Esophagus mucosa (tissue), 1 donor: ENCODE measurements around the gene IP6K1. TPM values are rescaled to one million over a fixed set of nuclear protein-coding genes. Genes with fewer than 3 reads are reported as not detected.
A peak's percentile ranks its signal among the peaks of the same experiment; 100 is the strongest.
"Not testable (repeated sequence)": the region's sequence is repeated elsewhere in the genome, so short reads cannot be mapped to it uniquely, and the experiment has no call there.

Experiments used
- ATAC-seq: fragments of 200-7000 bp; cut with Tn5 transposase; one replicate; pipeline ENCODE4 v1.9.1; 2020
- total RNA-seq: library from RNA; stranded (reverse); gene quantifications from one replicate; pipeline ENCODE4 v1.2.4, GENCODE V29; 2023
- donor health status: DM: yes; HTN: yes; CAD: no.

IP6K1 gene
- 19.9 TPM for total RNA-seq

DNA sequence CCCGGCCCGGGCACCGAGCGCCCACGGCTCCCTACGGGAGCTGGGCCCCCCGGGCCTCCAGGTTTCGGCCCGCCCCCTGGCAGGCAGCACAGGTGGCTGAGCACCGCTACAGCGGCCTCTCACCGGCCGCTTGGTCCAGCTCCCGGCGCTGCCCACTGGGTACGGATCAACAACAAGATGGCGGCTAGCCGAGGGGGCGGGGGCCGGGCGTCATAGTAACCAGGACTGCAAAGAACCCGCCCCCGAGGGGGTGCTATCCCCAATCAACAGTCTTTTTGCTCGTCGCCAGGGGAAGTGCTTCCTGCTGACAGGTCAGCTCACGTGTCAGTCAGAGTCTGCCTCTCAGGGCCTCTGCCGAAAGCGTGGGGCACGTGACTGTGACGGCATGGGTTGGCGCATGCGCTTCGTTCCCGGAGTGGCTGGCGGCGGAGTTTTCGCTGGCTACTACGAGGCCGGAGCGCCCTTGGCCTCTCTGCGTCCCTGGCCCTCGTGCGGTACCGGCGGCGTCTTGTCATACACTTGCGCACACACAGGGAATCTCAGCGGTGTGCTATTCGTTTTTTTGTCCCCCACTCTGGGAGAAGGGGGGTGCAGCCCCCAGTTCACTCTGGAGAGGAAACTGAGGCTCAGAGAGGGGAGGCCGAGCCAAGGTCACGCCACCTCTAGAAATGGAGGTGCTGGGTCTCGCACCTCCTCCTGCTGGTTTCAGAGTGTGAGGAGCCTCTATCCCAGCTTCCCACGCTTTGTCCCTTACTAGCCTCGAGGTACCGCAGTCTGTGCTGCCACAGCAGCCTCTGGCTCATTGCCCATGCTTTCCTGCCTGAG, at the start of gene IP6K1:
Gene IP6K1 (minus strand): TSS at position 186 of the 825 bp plus-strand sequence. CDS start 38,502 bp downstream, outside the sequence.
- peak; percentile 99 for ATAC-seq

DNA sequence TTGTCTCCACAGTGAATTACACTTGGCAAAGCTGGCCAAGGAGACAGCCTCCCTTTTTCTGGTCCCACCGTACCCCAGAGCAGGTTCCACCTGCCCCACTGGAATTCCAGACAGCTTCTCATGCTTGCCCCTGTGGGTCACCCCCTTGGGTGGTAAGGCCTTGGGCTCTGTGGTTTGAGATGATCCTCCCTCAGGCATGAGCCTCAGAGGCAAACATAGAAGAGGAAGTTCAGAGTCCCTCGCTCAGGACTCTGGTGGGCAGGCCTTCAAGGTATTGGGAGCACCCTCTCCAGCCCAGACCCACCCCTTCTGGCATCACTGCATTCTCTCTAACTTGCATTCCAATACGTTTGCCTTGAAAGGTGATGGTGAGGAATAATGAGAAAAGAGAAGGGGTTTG, 45.0 kb upstream of the IP6K1 start:
- ATAC-seq: no peak

DNA sequence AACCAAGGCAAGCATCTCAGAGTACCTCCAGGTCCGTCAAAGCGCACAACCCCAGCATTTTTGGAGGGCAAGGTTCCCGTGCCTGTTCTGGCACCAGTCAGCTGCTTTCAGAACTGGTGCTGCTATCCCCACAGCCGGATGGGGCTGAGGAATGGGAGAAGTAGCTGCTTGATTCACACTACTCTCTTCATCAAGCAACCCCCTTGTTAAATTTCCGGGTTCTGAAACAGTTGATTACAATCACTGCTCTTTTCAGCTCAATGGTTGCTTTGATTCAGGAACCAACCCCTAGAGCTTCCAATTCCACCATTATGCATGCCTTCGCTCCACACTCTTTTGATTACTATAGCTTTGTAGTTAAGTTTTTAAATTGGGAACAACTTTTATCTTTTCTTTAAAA, 39.7 kb upstream of the IP6K1 start:
- no peak for ATAC-seq

DNA sequence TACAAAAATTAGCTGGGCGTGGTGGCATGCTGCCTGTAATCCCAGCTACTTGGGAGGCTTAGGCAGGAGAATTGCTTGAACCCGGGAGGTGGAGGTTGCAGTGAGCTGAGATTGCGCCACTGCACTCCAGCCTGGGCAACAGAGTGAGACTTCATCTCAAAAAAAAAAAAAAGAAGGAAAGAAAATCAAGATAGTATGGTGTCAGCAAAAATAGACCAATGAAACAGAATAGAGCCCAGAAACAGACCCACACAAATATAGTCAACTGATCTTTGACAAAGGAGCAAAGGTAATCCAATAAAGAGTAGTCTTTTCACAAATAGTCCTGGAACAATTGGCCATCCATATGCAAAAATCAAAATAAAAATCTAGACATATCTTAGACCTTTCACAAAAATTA, 36.8 kb upstream of the IP6K1 start:
- ATAC-seq: not testable (repeated sequence)

DNA sequence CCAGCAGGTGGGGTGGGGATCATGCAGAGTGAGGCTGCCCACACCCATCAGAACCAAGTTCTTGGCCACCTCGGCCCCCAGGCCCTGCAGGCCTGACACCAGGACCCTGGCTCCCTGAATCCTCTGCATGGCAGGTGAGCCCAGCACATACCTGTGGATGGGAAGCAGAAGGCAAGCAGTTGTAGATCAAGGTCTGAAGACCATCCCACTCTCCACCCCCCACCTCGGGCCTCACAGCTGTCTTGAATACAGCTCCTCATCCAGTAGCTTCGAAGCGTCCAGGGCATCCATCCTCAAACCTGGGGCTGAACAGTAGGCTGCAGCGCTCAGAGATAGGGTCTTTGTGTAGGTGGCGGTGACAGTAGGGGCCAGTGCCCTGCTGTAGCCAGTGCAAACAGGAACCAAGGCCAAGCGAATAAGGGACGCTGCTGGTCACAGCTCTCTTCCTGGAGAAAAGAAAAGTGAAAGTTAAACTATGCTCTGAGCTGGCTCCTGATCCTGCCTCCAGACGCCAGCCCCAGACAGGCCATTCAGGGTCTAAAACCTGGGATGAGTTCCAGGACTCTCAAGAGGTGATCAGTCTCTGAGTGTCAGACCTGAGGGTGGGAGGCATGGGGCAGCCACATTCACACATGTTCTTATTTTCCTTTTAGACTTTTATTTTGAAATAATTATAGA, 27.3 kb upstream of the IP6K1 start, which contains the start of gene UBA7:
Gene UBA7 (minus strand): TSS at position 457 of the 678 bp plus-strand sequence. CDS start 166 bp downstream, at position 291.
- ATAC-seq: peak; percentile 64

DNA sequence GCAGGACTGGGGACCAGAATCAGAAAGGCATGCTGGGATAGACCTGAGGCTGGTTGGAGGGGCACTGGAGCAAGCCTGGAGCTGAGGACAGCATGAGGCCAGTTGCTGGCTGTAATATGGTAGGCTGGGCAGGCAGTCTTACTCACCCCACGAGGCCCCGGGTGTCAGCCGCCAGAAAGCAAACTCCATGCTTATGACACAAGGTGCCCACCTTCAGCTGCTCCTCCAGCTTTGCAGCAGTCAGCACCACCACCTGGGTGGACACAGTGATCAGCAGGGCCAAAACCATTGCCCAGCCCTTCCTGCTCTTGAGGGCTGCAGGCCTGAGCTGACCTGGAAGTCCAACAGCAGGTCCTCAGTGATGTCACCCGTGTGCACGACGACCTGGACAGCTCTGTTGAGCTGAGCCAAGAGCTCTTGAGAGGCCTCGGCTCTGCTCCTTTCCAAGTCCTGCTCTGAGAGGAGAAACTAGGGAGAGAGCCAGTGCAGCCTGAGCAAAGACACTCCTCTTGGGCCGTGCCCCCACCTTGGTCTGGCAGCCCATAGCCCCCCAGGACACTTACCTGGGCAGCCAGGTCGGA, 26.7 kb upstream of the IP6K1 start:
- ATAC-seq: peak; percentile 12

DNA sequence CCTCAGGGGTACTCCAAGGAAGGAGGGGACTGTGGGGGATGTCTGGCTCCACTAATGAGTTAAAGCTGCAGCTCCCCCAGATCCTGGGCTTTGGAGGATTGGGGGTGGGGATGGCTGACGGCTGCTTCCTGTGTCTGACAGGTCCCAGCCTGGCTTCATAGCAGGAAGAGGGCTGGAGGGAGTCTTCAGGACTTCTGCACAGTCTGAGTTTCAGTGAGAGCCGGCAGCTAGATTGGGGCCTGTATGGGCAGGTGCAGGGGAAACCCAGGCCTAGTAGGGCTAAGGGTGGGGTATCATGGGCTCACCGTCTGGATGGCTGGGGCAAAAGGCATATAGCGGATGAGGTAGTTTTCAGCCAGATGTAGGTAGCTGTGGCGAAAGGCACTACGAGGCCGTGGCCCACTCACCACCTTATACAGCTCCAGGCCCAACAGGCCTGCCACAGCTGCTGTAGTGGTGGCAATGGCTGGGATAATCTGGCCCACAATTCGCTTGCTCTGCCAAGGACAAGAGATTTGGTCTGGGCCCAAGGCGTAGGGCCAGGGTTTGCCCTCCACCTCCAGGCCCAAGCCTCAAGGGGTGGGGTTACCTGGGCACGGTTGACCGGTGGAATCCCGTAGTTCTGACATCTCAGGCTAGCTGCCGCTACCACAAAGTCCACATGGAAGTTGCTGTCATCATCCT, 21.2 kb upstream of the IP6K1 start:
- no peak for ATAC-seq

DNA sequence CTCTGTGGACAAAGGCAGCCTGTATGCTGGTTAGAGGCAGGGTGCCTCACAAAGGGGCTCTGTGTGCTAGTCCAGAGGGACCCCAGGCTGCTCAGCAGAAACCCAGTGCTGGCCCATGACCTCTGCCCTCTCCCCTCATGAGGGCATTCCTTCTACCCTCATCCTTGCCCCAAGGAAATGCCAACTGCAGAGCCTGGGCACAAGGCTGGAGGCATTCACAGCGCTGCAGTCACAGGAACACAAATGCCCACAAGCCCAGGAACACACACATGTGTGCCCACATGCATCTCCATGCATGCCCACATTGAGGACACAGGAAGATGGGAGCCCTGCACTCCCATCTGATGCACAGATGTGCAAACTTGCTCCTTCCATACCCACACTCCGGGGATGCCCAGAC, 20.5 kb upstream of the IP6K1 start:
- no peak for ATAC-seq

DNA sequence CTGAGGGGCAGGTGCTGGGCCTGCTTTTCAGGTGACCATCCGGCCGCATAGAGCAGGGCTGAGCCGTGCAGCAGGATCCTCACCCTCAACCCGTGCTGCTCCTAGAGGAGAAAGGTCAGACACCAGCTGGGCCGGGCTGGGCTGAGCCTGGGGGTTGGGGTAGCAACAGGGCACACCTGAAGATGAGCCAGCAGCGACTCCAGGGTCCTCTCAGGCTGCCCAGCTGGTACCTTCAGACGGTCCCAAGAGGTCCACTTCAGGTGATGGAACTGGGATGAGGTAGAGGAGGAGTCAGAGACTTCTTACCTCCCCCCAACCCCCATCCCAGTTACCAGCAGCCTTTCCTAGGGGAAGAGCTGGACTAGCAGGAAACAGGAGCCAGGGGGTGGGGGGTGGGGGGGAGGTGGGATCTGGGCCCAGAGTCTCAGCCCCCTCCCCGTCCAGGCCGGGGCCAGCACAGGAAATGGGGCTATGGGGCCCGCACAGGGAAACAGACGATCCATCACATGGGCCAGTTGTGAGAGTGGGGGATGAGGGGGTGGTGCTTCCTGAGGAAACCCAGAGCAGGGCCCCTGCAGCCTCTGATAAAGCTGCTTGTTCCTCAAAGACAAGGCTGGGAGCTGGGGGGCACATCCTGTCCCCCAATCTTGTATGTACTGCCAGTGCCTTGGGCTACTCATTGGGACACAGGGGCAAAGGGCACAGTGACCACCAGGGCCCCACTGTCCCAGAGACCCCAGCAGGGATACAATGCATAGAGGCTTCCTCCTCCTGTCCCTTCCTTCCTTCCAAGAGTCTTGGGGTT, 19.8 kb upstream of the IP6K1 start:
- no peak for ATAC-seq

DNA sequence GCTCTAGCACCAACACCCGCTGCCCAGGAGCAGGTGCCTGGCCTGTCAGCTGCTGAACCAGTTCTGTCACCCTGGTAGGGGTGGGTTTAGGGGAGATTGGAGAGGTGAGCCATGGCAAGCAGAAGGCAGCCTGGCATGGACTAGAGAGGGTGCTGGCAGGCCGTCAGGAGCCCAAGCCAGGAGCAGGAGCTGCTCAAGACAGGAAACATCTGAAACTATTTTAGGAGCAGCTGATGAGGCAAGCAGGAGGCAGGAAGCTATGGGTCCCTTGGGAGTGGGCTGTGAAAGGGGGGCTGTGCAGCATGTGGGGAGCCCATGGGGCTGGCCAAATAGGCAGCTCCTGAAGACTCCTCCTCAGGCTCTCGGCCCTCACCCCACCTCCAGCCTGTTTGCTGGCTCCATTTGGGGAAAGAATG, 19.0 kb upstream of the IP6K1 start:
- peak; percentile 11 for ATAC-seq

DNA sequence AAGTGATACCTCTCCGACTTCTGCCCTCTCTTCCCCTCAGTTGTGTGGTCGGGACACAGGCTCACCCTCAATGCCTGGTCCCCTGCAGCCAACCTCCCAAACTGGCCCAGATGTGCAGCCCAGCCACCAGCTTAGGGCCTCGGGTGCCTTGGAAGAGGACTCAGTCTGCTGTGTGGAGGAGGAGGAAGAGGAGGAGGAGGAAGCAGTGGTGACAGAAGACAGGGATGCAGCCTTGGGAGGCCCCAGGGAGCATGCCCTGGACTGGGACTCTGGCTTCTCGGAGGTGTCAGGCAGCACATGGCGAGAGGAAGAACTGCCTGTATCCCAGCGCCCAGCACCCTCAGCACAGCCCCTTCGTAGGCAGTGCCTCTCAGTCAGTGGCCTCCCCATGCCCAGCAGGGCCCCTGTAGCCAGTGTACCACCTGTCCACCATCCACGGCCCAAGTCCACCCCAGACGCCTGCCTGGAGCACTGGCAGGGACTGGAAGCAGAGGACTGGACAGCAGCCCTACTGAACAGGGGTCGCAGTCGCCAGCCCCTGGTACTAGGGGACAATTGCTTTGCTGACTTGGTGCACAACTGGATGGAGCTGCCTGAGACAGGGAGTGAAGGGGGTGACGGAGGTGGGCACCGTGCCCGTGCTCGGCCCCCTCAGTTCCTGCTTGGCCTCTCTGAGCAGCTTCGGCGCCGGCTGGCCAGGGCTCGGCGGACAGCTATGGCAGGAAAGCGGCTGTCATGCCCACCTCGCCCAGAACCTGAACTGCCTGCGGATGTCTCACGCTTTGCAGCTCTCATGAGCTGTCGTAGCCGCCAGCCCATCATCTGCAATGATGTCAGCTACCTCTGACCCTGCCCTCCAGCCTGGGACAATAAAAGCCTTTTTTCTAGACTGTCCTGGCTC, 18.0 kb upstream of the IP6K1 start:
- no peak for ATAC-seq

DNA sequence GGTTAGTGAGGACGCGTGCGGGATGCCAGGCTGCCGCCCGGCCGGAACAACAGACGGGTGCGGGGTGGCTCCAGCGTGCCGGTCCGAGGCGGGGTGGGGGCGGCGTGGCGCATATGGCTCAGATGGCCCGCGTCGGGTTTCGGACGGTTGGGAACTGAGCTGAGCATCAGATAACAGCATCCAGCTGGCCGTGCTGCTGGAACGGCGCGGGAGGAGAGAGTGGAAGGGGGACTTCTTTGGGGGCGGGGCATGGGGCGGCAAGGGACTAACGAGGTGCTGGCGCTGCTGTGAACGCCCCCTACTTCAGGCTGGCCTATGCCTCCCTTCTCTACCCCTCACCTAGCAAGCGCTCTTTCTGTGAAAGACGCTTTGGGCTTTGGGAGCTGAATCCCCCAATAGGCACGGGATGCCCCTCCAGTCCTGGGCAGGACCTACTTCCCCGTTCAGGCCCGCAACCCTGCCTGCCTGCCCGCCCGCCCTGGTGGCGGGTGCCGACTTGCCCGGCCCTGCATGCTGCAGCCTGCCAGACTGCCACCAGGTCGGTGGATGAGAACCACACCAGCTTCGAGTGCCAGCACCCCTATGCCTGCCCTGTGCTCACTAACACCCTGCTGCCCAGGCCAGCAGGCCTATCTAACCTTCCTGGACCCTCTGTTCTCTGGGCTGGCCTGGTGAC, 17.3 kb upstream of the IP6K1 start:
- peak; percentile 68 for ATAC-seq

DNA sequence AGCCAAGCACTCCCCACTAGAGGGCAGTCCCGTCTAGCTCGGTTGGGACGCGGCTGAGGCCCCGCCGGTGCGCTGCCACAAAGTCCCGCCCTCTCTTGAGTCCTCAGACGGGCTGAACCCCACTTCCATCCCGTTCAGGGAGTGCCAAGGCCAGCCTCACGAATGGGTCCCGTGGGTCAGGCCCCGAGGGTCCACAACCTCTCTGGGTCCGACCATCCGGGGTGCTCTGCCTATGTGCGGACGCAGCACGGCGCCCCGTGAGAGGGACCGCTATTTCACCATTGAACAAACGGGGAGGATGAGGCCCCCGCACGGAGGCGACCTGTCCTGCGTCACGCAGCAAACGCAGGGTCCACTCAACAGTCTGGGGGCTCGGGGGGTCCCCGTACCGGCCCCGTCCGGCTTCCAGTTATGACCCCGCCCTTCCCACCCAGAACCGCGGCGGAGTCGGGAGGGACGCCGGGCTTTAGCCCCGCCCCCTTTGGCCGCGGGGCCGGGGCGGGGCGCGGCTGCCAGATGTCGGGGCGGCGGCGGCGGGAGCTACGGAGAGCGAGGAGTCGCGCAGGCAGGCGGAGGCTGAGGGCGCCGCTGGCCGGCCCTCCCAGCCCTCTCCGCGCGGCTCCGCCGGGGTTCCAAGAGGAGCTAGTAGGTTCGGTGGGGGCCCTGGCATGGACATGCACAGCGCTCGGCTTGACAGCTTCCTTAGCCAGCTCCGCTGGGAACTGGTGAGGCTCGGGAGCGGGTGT, 16.6 kb upstream of the IP6K1 start, which contains the start of gene INKA1:
Gene INKA1 (plus strand): TSS at position 543 of the 746 bp plus-strand sequence. CDS start 132 bp downstream, at position 675.
- ATAC-seq: peak; percentile 81

DNA sequence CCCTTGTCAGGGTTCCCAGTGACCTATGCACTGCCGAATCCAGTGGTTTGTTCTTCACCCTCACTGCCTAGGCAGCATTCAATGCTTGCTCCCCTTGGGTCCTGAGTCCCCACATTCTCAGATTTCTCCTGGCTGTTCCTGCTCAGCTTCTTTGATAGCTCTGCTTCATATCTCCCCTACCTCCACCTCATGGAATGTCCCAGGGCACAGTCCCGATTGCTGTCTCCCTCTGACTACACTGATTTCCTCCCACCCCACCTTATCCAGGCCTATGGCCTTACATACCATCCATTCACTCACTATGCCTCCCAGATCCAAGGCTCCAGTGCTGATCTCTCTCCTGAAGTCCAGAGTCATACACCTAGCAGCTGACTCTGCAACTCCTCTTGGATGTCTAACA, 14.8 kb upstream of the IP6K1 start:
- ATAC-seq: no peak

DNA sequence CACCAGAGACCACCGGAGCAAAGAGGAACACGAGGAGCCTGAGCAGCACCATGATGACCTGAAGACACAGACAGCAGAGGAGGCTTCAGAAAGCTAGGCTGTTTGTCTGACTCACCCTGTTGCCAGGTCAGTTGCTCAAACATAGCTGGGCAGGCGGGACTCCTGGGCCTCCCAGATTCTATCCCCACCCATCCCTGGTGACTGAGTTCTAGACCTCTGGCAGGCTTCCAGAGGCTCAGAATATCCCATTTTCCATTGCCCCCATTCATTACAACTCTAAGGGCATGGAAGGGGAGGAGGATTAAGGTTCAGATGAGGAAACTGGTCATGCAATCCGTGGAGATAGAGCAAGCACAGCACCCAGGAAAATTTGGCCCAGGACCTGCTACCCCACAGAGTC, 13.4 kb upstream of the IP6K1 start, which contains the start of gene CDHR4:
Gene CDHR4 (minus strand): TSS at position 113 of the 400 bp plus-strand sequence. CDS start 61 bp downstream, at position 52.
- ATAC-seq: peak; percentile 10

DNA sequence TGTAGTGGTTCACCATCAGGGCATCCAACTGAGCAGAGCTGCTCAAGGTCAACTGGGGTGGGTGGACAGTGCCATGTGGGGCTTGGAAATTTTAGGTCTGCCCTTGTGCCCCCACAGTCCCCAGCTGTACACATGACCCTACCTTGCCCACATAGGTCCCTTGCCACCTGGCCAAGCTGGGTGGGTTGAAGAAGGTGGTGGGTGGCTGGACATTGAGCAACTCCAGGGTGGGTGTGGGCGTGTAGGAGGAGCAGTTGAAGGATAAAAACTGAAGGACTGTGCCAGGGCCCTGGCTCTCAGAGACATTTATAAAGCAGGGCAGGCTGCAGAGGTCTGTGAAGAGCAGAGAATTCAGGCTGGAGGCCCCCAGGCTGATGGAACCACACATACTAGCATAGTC, 12.8 kb upstream of the IP6K1 start:
- no peak for ATAC-seq

DNA sequence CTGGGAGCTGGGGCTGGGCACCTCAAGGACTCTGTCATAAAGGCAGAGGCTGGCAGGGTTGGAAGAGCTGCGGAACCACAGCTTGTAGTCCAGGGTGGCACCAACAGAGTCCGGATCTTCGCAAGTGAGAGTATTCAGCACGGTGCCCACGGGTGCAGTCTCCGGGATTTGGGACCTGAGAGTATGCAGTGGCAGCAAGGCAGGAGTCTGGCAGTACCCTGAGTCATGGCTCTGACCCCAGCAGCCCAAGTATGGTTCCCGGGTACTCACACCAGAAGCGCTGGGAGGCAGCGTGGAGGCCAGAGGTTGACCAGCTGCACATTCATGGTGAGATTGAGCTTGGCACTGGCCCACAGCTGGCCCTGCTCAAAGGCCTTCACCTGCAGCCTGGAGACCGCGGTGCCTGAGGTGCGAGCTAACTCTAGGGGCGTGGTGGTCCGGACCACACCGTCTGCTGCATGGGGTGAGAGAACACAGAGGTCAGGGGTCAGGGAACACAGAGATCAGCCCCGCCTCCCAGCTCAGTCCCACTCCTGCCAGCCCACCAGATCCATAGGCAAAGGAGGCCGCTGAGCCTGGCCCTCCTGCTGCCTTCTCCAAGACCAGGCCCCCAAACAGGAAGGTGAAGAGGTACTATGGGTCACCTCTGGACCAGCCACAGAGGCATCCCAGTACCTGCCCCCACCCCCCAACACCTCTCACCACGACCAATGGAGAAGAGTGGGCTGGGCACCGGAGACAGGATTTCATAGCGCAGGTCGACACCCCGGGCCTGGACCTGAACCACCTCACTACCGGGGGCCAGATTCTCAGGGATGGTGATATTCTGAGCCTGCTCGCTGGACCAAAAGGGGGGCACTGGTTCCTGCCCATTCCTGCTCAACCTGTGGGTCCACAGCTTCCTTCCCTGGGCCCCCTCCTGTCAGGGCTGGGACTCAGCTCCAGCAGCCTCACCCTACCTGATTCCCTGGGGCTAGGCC, 8.9 kb upstream of the IP6K1 start:
- no peak for ATAC-seq

DNA sequence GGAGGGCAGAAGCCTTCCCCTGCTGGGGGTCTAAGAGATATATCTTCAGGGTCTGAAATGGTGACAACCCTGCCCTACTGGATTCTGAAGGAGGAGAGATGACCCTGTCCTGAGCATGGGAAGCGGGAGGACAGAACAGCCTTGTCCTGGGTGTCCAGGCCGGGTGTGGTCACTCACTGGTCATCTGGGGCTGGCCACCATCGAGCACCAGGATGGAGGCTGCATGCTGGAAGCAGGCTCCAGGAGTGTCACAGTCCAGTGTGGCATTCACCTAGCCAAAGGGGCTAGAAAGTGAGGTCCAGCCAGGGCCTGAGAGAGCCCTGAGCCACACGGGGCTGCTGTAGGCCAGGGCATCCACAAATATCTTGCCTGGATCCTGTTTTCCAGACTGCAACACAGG, 8.1 kb upstream of the IP6K1 start:
- no peak for ATAC-seq
